GM19438 (cell line): ENCODE measurements around the gene SRPK2.

Experiments used
- ATAC-seq: cut with Tn5 transposase; IDR thresholded peaks from one replicate; pipeline ENCODE4 v1.9.1; 2021; ENCODE audit warnings: low read depth; ENCODE audit not compliant: unreplicated experiment

SRPK2 gene

GRCh38 chr7:105229641-105230040 is 159.1 kb downstream of the SRPK2 start:
- ATAC-seq: no peak

- no peak for ATAC-seq
Observed at GRCh38 chr7:105228555-105228954, 160.2 kb downstream of the SRPK2 start.

GRCh38 chr7:105227391-105227790 is 161.3 kb downstream of the SRPK2 start:
- no peak for ATAC-seq

GRCh38 chr7:105224884-105225651 is 163.7 kb downstream of the SRPK2 start:
- peak; percentile 96 for ATAC-seq

- no peak for ATAC-seq
Observed at GRCh38 chr7:105222953-105223352, 165.8 kb downstream of the SRPK2 start.

GRCh38 chr7:105219771-105220160 is 169.0 kb downstream of the SRPK2 start:
- ATAC-seq: no peak

- no peak for ATAC-seq
Observed at GRCh38 chr7:105218939-105219770, 169.6 kb downstream of the SRPK2 start.

GRCh38 chr7:105218215-105218614 is 170.5 kb downstream of the SRPK2 start:
- ATAC-seq: no peak

- ATAC-seq: no peak
Observed at GRCh38 chr7:105216786-105217185, 171.9 kb downstream of the SRPK2 start.

GRCh38 chr7:105215821-105216220 is 172.9 kb downstream of the SRPK2 start:
- no peak for ATAC-seq

- no peak for ATAC-seq
Observed at GRCh38 chr7:105215182-105215581, 173.5 kb downstream of the SRPK2 start.

- ATAC-seq: no peak
Observed at GRCh38 chr7:105213611-105214010, 175.1 kb downstream of the SRPK2 start.

GRCh38 chr7:105212212-105212611 is 176.5 kb downstream of the SRPK2 start:
- ATAC-seq: no peak

- ATAC-seq: peak; percentile 85
Observed at GRCh38 chr7:105210721-105211205, 178.0 kb downstream of the SRPK2 start.

GRCh38 chr7:105209870-105210269 is 178.9 kb downstream of the SRPK2 start:
- no peak for ATAC-seq

GRCh38 chr7:105209433-105209832 is 179.3 kb downstream of the SRPK2 start:
- no peak for ATAC-seq

- ATAC-seq: no peak
Observed at GRCh38 chr7:105206985-105207384, 181.7 kb downstream of the SRPK2 start.

- no peak for ATAC-seq
Observed at GRCh38 chr7:105205592-105206237, 183.0 kb downstream of the SRPK2 start.

GRCh38 chr7:105204953-105205352 is 183.8 kb downstream of the SRPK2 start:
- no peak for ATAC-seq

- no peak for ATAC-seq
Observed at GRCh38 chr7:105204520-105204919, 184.2 kb downstream of the SRPK2 start.

- no peak for ATAC-seq
Observed at GRCh38 chr7:105202616-105203015, 186.1 kb downstream of the SRPK2 start.
